Activated gamma-delta T cell treated with Interleukin-2 at 50 U/mL for 16 hours (primary cell): Measurements from ENCODE around the gene NOM1.
"Not testable (repeated sequence)": the region's sequence is repeated elsewhere in the genome, so short reads cannot be mapped to it uniquely, and the experiment has no call there.

Source experiments
- DNase-seq: peaks from one replicate; pipeline ENCODE4 v3.0.0-alpha.2; 2020

Gene NOM1

GRCh38 chr7:156949541-156950380 lies at the start of gene NOM1:
TSS of gene NOM1 (plus strand) at chr7:156949712. CDS start at chr7:156949738, 26 bp downstream.
- peak; percentile 89 for DNase-seq

GRCh38 chr7:156900093-156900492 lies 49.4 kb upstream of the NOM1 start:
- not testable (repeated sequence) for DNase-seq

GRCh38 chr7:156903232-156903909 lies 46.1 kb upstream of the NOM1 start:
- peak; percentile 59 for DNase-seq

- no peak for DNase-seq
These were observed 43.3 kb upstream of the NOM1 start for GRCh38 chr7:156906200-156906649.

- no peak for DNase-seq
These were observed 41.9 kb upstream of the NOM1 start for GRCh38 chr7:156907656-156908055.

GRCh38 chr7:156909574-156910252 lies 39.8 kb upstream of the NOM1 start:
- DNase-seq = not testable (repeated sequence)

- DNase-seq = no peak
These were observed 30.9 kb upstream of the NOM1 start for GRCh38 chr7:156918635-156919034.

- no peak for DNase-seq
These were observed 30.3 kb upstream of the NOM1 start for GRCh38 chr7:156919132-156919713.

GRCh38 chr7:156920076-156920475 lies 29.4 kb upstream of the NOM1 start:
- DNase-seq = no peak

- not testable (repeated sequence) for DNase-seq
These were observed 28.8 kb upstream of the NOM1 start for GRCh38 chr7:156920487-156921373.

GRCh38 chr7:156922304-156922703 lies 27.2 kb upstream of the NOM1 start:
- not testable (repeated sequence) for DNase-seq

GRCh38 chr7:156925821-156926220 lies 23.7 kb upstream of the NOM1 start:
- DNase-seq = not testable (repeated sequence)

GRCh38 chr7:156927571-156928405 lies 21.7 kb upstream of the NOM1 start:
- DNase-seq = no peak

- no peak for DNase-seq
These were observed 21.1 kb upstream of the NOM1 start for GRCh38 chr7:156928406-156928747.

GRCh38 chr7:156929789-156930539 lies 19.5 kb upstream of the NOM1 start:
- no peak for DNase-seq

- DNase-seq = no peak
These were observed 17.5 kb upstream of the NOM1 start for GRCh38 chr7:156932006-156932405.

- DNase-seq = no peak
These were observed 14.3 kb upstream of the NOM1 start for GRCh38 chr7:156935250-156935649.

GRCh38 chr7:156936766-156937165 lies 12.7 kb upstream of the NOM1 start:
- not testable (repeated sequence) for DNase-seq

GRCh38 chr7:156940421-156941122 lies 8.9 kb upstream of the NOM1 start:
- no peak for DNase-seq
